Activated B cell treated with CpG ODN at 0.5 μM for 24 hours (primary cell): ENCODE measurements around the gene KCNJ6. TPM values are rescaled to one million over a fixed set of nuclear protein-coding genes. Genes with fewer than 3 reads are reported as not detected.

ENCODE experiments used
- ATAC-seq: fragments of 200-7000 bp; cut with Tn5 transposase; one replicate; pipeline ENCODE4 v1.10.0; 2021; ENCODE audit warnings: low read depth, mild to moderate bottlenecking, moderate library complexity
- CTCF ChIA-PET: fragments of 350-600 bp; sonication (Branson Sonifier 250); formaldehyde crosslinking; loops from one replicate; lab custom pipeline; 2021; ENCODE audit warnings: antibody characterized with exemption; lab: Charles Lee
- POLR2A ChIA-PET: fragments of 350-600 bp; sonication (Branson Sonifier 250); formaldehyde crosslinking; loops from one replicate; lab custom pipeline; 2021; ENCODE audit warnings: antibody characterized with exemption; lab: Charles Lee
- DNase-seq: peaks from one replicate; pipeline ENCODE4 v3.0.0; 2022
- H3K27ac Mint-ChIP-seq: one replicate; pipeline ENCODE4 v1.8.0; 2020; ENCODE audit warnings: mixed read lengths
- H3K27me3 Mint-ChIP-seq: one replicate; pipeline ENCODE4 v1.8.0; 2021; ENCODE audit warnings: mixed read lengths
- H3K36me3 Mint-ChIP-seq: one replicate; pipeline ENCODE4 v1.8.0; 2021; ENCODE audit warnings: low read depth, mixed read lengths
- H3K4me1 Mint-ChIP-seq: one replicate; pipeline ENCODE4 v1.8.0; 2021; ENCODE audit warnings: mixed read lengths
- H3K4me3 Mint-ChIP-seq: one replicate; pipeline ENCODE4 v1.8.0; 2020; ENCODE audit warnings: mild to moderate bottlenecking, mixed read lengths
- H3K9me3 Mint-ChIP-seq: one replicate; pipeline ENCODE4 v1.8.0; 2020; ENCODE audit warnings: mixed read lengths
- CTCF ChIP-seq: fragments of 200-600 bp; IDR thresholded peaks from one replicate; pipeline ENCODE4 v1.8.0; 2022; ENCODE audit warnings: antibody characterized with exemption, mild to moderate bottlenecking
- intact Hi-C: fragments of 100-400 bp; cut with micrococcal nuclease; formaldehyde crosslinking; loops from one replicate; pipeline ENCODE4 v1.15.1; 2024
- total RNA-seq: library from RNA; stranded (reverse); gene quantifications from 2 replicates; pipeline ENCODE4 v1.2.3, GENCODE V29; 2022

KCNJ6 gene
- total RNA-seq, 1 donor from 2014 or later: not detected

- no peak overlapping the region for H3K4me3 Mint-ChIP-seq
- no peak for DNase-seq
These were observed 9.2 kb downstream of the KCNJ6 start for GRCh38 chr21:37907076-37907475.

GRCh38 chr21:37905291-37905690 is 11.0 kb downstream of the KCNJ6 start:
- ChIA-PET CTCF (no interaction called here), POLR2A (no interaction called here)
- no peak for ATAC-seq
- no peak for TF ChIP-seq CTCF
- no peaks in the 10 kb centered on the region for H3K9me3 Mint-ChIP-seq
- H3K27me3 Mint-ChIP-seq: no peaks in the 10 kb centered on the region
- intact Hi-C loops: no loop called here
- no peaks in the 10 kb centered on the region for H3K4me1 Mint-ChIP-seq
- H3K4me3 Mint-ChIP-seq: no peak overlapping the region
- H3K27ac Mint-ChIP-seq: no peak overlapping the region
- H3K36me3 Mint-ChIP-seq: no peaks in the 10 kb centered on the region
- no peak for DNase-seq

More at GRCh38 chr21:37907076-37907475, 9.2 kb downstream of the KCNJ6 start:
- H3K4me1 Mint-ChIP-seq: no peaks in the 10 kb centered on the region
- H3K27me3 Mint-ChIP-seq: no peaks in the 10 kb centered on the region
- ChIA-PET CTCF (no interaction called here), POLR2A (no interaction called here)
- no peaks in the 10 kb centered on the region for H3K36me3 Mint-ChIP-seq
- H3K9me3 Mint-ChIP-seq: no peaks in the 10 kb centered on the region
- H3K27ac Mint-ChIP-seq: no peak overlapping the region
- intact Hi-C loops: no loop called here
- no peak for ATAC-seq
- TF ChIP-seq CTCF: no peak

GRCh38 chr21:37904856-37905255 is 11.4 kb downstream of the KCNJ6 start:
- Mint-ChIP-seq H3K4me3 (no peak overlapping the region), H3K36me3 (no peaks in the 10 kb centered on the region), H3K27me3 (no peaks in the 10 kb centered on the region), H3K27ac (no peak overlapping the region), H3K9me3 (no peaks in the 10 kb centered on the region), H3K4me1 (no peaks in the 10 kb centered on the region)
- no peak for DNase-seq
- no peak for TF ChIP-seq CTCF
- ChIA-PET POLR2A (no interaction called here), CTCF (no interaction called here)
- no peak for ATAC-seq
- intact Hi-C loops: no loop called here

GRCh38 chr21:37903396-37903795 is 12.9 kb downstream of the KCNJ6 start:
- Mint-ChIP-seq H3K4me1 (no peaks in the 10 kb centered on the region), H3K27me3 (no peaks in the 10 kb centered on the region), H3K4me3 (no peak overlapping the region), H3K27ac (no peak overlapping the region), H3K36me3 (no peaks in the 10 kb centered on the region), H3K9me3 (no peaks in the 10 kb centered on the region)
- CTCF ChIA-PET: no interaction called here
- TF ChIP-seq CTCF: no peak
- DNase-seq (no peak), ATAC-seq (no peak)
- intact Hi-C loops: no loop called here
- POLR2A ChIA-PET: no interaction called here

- no peak for TF ChIP-seq CTCF
- no peaks in the 10 kb centered on the region for H3K4me1 Mint-ChIP-seq
- H3K4me3 Mint-ChIP-seq: no peak overlapping the region
- H3K27ac Mint-ChIP-seq: no peak overlapping the region
- H3K27me3 Mint-ChIP-seq: no peaks in the 10 kb centered on the region
- H3K36me3 Mint-ChIP-seq: no peaks in the 10 kb centered on the region
- ATAC-seq (no peak), DNase-seq (no peak)
- POLR2A ChIA-PET: no interaction called here
- intact Hi-C loops: no loop called here
- CTCF ChIA-PET: no interaction called here
- no peaks in the 10 kb centered on the region for H3K9me3 Mint-ChIP-seq
These were observed 17.1 kb downstream of the KCNJ6 start for GRCh38 chr21:37899146-37899545.
